Measurements from ENCODE around the gene INPP5B. TPM values are rescaled to one million over a fixed set of nuclear protein-coding genes. Genes with fewer than 3 reads are reported as not detected.
"Not testable (repeated sequence)": the region's sequence is repeated elsewhere in the genome, so short reads cannot be mapped to it uniquely, and the experiment has no call there.

Gene INPP5B
- total RNA-seq, 1 experiment from 2014 or later, result 12.1 TPM

DNA sequence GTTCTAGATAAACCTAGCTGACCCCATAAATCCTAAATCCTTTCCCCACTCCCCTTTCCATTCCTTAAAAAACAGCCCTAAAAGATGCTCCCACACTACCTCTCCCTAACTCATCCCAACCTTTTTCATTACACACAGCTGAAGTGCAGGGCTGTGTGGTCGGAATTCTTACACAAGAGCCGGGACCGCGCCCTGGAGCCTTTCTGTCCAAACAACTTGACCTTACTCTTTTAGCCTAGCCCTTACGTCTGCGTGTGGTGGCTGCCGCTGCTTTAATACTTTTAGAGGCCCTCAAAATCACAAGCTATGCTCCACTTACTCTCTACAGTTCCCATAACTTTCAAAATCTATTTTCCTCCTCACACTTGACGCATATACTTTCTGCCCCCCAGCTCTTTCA, 36.0 kb downstream of the INPP5B start:
- H3K4me2 ChIP-seq (ENCODE audit: low read length); CTCF ChIA-PET; ATAC-seq; H3K9ac ChIP-seq (ENCODE audit: low read length); H3K4me3 ChIP-seq (ENCODE audit: low read length); H3F3A ChIP-seq (ENCODE audit: low read length, unreplicated experiment); H3K79me2 ChIP-seq (ENCODE audit: low read length); intact Hi-C loops (cut with micrococcal nuclease); POLR2A ChIA-PET (ENCODE audit: unreplicated experiment); H4K20me1 ChIP-seq (ENCODE audit: low read length); H3K9me3 ChIP-seq (ENCODE audit: low read length); H2AFZ ChIP-seq (ENCODE audit: low read length); H3K27ac ChIP-seq (ENCODE audit: low read length); H3K27me3 ChIP-seq (ENCODE audit: low read length); H3K9me2 ChIP-seq (replicated peaks; ENCODE audit: low read length); H3K4me1 ChIP-seq (ENCODE audit: insufficient read depth, low read length); DNase-seq; BruUV-seq (replicated peaks): not testable (repeated sequence)
- peaks cover 16% of the 10 kb centered on the region; the same call in 1 of the 2 replicates for H3K36me3 ChIP-seq (ENCODE audit: low read depth, low read length)

DNA sequence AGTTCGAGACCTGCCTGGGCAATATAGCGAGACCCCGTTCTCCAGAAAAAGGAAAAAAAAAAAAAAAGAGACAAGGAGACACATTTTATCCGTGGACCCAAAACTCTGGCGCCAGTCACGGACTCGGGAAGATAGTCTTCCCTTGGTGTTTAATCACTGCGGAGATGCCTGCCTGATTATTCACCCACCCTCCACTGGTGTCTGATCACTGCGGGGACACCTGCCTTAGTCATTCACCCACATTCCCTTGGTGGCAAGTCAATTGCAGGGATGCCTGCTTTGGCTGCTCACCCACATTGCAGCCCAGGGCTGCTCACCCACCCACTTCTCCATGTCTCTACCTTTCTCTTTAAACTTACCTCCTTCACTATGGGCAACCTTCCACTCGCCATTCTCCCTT, 38.3 kb downstream of the INPP5B start:
- H3F3A ChIP-seq (ENCODE audit: low read length, unreplicated experiment); H3K9me3 ChIP-seq (ENCODE audit: low read length); BruUV-seq (replicated peaks); H3K27me3 ChIP-seq (ENCODE audit: low read length); H3K4me1 ChIP-seq (ENCODE audit: insufficient read depth, low read length); H3K9ac ChIP-seq (ENCODE audit: low read length); DNase-seq; H3K4me2 ChIP-seq (ENCODE audit: low read length); H3K79me2 ChIP-seq (ENCODE audit: low read length); H4K20me1 ChIP-seq (ENCODE audit: low read length); H2AFZ ChIP-seq (ENCODE audit: low read length); POLR2A ChIA-PET (ENCODE audit: unreplicated experiment); H3K4me3 ChIP-seq (ENCODE audit: low read length); H3K9me2 ChIP-seq (replicated peaks; ENCODE audit: low read length); ATAC-seq; H3K27ac ChIP-seq (ENCODE audit: low read length); CTCF ChIA-PET; intact Hi-C loops (cut with micrococcal nuclease): not testable (repeated sequence)
- H3K36me3 ChIP-seq (ENCODE audit: low read depth, low read length), result peaks cover 22% of the 10 kb centered on the region; the same call in 1 of the 2 replicates

DNA sequence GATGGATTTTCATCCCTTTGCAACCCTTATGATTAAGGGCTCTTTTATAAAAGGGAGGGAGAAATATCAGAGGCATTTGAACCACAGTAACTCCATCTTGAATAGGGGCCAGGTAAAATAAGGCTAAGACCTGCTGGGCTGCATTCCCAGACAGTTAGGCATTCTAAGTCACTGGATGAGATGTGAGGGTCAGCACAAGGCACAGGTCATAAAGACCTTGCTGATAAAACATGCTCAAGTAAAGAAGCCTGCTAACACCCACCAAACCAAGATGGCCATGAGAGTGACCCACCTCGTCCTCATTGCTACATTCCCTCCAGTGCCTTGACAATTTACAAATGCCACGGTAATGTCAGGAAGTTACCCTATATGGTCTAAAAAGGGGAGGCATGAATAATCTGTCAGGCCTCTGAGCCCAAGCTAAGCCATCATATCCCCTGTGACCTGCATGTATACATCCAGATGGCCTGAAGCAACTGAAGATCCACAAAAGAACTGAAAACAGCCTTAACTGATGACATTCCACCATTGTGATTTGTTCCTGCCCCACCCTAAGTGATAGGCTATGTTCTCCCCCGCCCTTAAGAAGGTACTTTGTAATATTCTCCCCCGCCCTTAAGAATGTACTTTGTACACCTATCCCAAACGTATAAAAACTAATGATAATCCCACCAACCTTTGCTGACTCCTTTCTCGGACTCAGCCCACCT, 39.3 kb downstream of the INPP5B start:
- H3K27me3 ChIP-seq (ENCODE audit: low read length); H3K9ac ChIP-seq (ENCODE audit: low read length); ATAC-seq; POLR2A ChIA-PET (ENCODE audit: unreplicated experiment); intact Hi-C loops (cut with micrococcal nuclease); H3K79me2 ChIP-seq (ENCODE audit: low read length); DNase-seq; H3F3A ChIP-seq (ENCODE audit: low read length, unreplicated experiment); H2AFZ ChIP-seq (ENCODE audit: low read length); BruUV-seq (replicated peaks); H3K4me1 ChIP-seq (ENCODE audit: insufficient read depth, low read length); H4K20me1 ChIP-seq (ENCODE audit: low read length); H3K4me2 ChIP-seq (ENCODE audit: low read length); H3K4me3 ChIP-seq (ENCODE audit: low read length); H3K9me2 ChIP-seq (replicated peaks; ENCODE audit: low read length); CTCF ChIA-PET; H3K9me3 ChIP-seq (ENCODE audit: low read length); H3K27ac ChIP-seq (ENCODE audit: low read length): not testable (repeated sequence)
- peaks cover 22% of the 10 kb centered on the region; the same call in 1 of the 2 replicates for H3K36me3 ChIP-seq (ENCODE audit: low read depth, low read length)

DNA sequence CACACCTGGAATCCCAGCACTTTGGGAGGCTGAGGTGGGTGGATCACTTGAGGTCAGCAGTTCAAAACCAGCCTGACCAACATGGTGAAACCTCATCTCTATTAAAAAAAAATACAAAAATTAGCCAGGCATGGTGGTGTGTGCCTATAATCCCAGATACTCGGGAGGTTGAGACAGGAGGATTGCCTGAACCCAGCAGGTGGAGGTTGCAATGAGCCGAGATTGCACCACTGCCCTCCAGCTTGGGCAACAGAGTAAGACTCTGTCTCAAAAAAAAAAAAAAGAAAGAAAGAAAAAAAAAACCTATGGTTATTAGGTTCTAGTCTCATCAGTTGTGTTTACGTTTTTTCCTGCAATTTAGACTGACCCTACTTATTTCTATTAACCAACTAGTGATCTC, 40.3 kb downstream of the INPP5B start:
- H3K79me2 ChIP-seq (ENCODE audit: low read length); H3K27ac ChIP-seq (ENCODE audit: low read length); H4K20me1 ChIP-seq (ENCODE audit: low read length); H3K9me2 ChIP-seq (replicated peaks; ENCODE audit: low read length); H3K9me3 ChIP-seq (ENCODE audit: low read length); POLR2A ChIA-PET (ENCODE audit: unreplicated experiment); H3K9ac ChIP-seq (ENCODE audit: low read length); ATAC-seq; H3K4me3 ChIP-seq (ENCODE audit: low read length); H2AFZ ChIP-seq (ENCODE audit: low read length); intact Hi-C loops (cut with micrococcal nuclease); DNase-seq; H3K4me1 ChIP-seq (ENCODE audit: insufficient read depth, low read length); H3F3A ChIP-seq (ENCODE audit: low read length, unreplicated experiment); H3K27me3 ChIP-seq (ENCODE audit: low read length); H3K4me2 ChIP-seq (ENCODE audit: low read length); BruUV-seq (replicated peaks): not testable (repeated sequence)
- peaks cover 14% of the 10 kb centered on the region; the same call in 1 of the 2 replicates for H3K36me3 ChIP-seq (ENCODE audit: low read depth, low read length)
- CTCF ChIA-PET, result interaction anchor here (0.6 kb wide), 1 partner anchor 31 kb away, joined by 3 read pairs; no protein-coding TSS in a partner anchor

Measured in PC-3 (cell line).